Peyer's patch (tissue), 4 donors: ENCODE measurements around the gene ZNF638.

Experiments
- POLR2A ChIP-seq, 2 donors: fragments of 450-650 bp; IDR thresholded peaks; one replicate each; pipeline ENCODE4 v1.5.1; 2017; ENCODE audit warnings: antibody characterized with exemption in 2 of 2, mild to moderate bottlenecking in 2 of 2, moderate library complexity in 2 of 2
- TF ChIP-seq, protein P1 (sequence below), 6 experiments: fragments of 450-650 bp in 4 of 6; fragments of 200-600 bp in 2 of 6; sonication (generic) in 1 of 6; IDR thresholded peaks; one replicate each; pipeline ENCODE4 v1.5.1; 2017 to 2019; ENCODE audit warnings: antibody characterized with exemption in 6 of 6, mild to moderate bottlenecking in 3 of 6, moderate library complexity in 1 of 6

DNA sequence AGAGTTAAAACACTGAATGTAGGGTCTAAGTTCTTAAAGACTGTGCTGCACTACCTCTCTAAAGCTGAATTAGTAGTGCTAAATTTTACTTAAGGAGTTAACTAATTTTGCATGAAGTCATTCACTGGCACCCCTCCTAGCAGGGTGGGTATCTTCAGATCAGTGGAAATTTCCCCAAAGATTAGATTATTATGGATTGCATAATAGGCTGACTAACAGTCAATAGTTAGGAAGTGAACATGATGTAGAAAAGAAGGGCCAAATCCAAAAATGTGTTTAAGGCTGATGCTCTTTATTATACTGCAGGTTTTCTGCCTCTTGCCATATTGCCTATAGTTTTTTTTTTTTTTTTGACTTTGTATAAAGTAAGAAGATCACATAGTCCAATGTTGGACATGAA is 5.2 kb downstream of the ZNF638 start:
- no peak for TF ChIP-seq POLR2A (IDR thresholded peaks at IDR 0.05)
- TF ChIP-seq, protein P1, sequence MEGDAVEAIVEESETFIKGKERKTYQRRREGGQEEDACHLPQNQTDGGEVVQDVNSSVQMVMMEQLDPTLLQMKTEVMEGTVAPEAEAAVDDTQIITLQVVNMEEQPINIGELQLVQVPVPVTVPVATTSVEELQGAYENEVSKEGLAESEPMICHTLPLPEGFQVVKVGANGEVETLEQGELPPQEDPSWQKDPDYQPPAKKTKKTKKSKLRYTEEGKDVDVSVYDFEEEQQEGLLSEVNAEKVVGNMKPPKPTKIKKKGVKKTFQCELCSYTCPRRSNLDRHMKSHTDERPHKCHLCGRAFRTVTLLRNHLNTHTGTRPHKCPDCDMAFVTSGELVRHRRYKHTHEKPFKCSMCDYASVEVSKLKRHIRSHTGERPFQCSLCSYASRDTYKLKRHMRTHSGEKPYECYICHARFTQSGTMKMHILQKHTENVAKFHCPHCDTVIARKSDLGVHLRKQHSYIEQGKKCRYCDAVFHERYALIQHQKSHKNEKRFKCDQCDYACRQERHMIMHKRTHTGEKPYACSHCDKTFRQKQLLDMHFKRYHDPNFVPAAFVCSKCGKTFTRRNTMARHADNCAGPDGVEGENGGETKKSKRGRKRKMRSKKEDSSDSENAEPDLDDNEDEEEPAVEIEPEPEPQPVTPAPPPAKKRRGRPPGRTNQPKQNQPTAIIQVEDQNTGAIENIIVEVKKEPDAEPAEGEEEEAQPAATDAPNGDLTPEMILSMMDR (IDR thresholded peaks at IDR 0.05): no peak
